ENCODE results near the gene IL1R1. TPM values are rescaled to one million over a fixed set of nuclear protein-coding genes. Genes with fewer than 3 reads are reported as not detected.

IL1R1 gene
- 1.1 TPM for polyA plus RNA-seq (2013, experiment 1 of 4)
- 0.59 TPM for polyA plus RNA-seq (2013, experiment 2 of 4)
- 1.2 TPM for polyA plus RNA-seq (2013, experiment 3 of 4)
- 1.3 TPM for polyA plus RNA-seq (2013, experiment 4 of 4)

- Histone ChIP-seq H3K27me3 (ENCODE audit: control insufficient read depth, insufficient read depth, low read length, poor library complexity, severe bottlenecking) (peaks cover 32% of the 10 kb centered on the region), H3K4me3 (ENCODE audit: insufficient read depth, low read depth, low read length) (peak within 1 kb of the TSS; percentile 44), H3K9me3 (ENCODE audit: control insufficient read depth, low read length) (no peaks in the 10 kb centered on the region), H3K4me1 (ENCODE audit: control insufficient read depth, insufficient read depth, low read length) (no peaks in the 10 kb centered on the region), H3K27ac (ENCODE audit: insufficient read depth, low read depth, low read length, poor library complexity, severe bottlenecking) (no peak within 1 kb of the TSS), H3K36me3 (ENCODE audit: control insufficient read depth, insufficient read depth, low read length) (no peaks in the 10 kb centered on the region)
- 7 to 9% methylated on average over 64 to 65 of the region's 65 CpGs for WGBS, 2 experiments
These were observed at the start of gene IL1R1 for GRCh38 chr2:102141970-102142828. TSS of gene IL1R1 (plus strand) at chr2:102142746. CDS start at chr2:102157725, 14,979 bp downstream.

- WGBS, 2 experiments = 88 to 90% methylated on average over 13 of the region's 13 CpGs
- Histone ChIP-seq H3K27ac (ENCODE audit: insufficient read depth, low read depth, low read length, poor library complexity, severe bottlenecking) (no peak overlapping the region), H3K4me1 (ENCODE audit: control insufficient read depth, insufficient read depth, low read length) (peaks cover 4% of the 10 kb centered on the region), H3K27me3 (ENCODE audit: control insufficient read depth, insufficient read depth, low read length, poor library complexity, severe bottlenecking) (no peaks in the 10 kb centered on the region), H3K9me3 (ENCODE audit: control insufficient read depth, low read length) (no peaks in the 10 kb centered on the region), H3K4me3 (ENCODE audit: insufficient read depth, low read depth, low read length) (no peak overlapping the region), H3K36me3 (ENCODE audit: control insufficient read depth, insufficient read depth, low read length) (no peaks in the 10 kb centered on the region)
These were observed 48.9 kb upstream of the IL1R1 start for GRCh38 chr2:102093662-102094061.

GRCh38 chr2:102094917-102095316 is 47.6 kb upstream of the IL1R1 start:
- 89 to 92% methylated on average over 4 of the region's 4 CpGs for WGBS, 2 experiments
- no peak overlapping the region for H3K27ac ChIP-seq (ENCODE audit: insufficient read depth, low read depth, low read length, poor library complexity, severe bottlenecking)

GRCh38 chr2:102096103-102096502 is 46.4 kb upstream of the IL1R1 start:
- Histone ChIP-seq H3K27me3 (ENCODE audit: control insufficient read depth, insufficient read depth, low read length, poor library complexity, severe bottlenecking) (no peaks in the 10 kb centered on the region), H3K4me3 (ENCODE audit: insufficient read depth, low read depth, low read length) (no peak overlapping the region), H3K36me3 (ENCODE audit: control insufficient read depth, insufficient read depth, low read length) (no peaks in the 10 kb centered on the region), H3K9me3 (ENCODE audit: control insufficient read depth, low read length) (no peaks in the 10 kb centered on the region), H3K4me1 (ENCODE audit: control insufficient read depth, insufficient read depth, low read length) (peaks cover 4% of the 10 kb centered on the region), H3K27ac (ENCODE audit: insufficient read depth, low read depth, low read length, poor library complexity, severe bottlenecking) (no peak overlapping the region)
- 97% methylated on average over 5 of the region's 5 CpGs for whole genome bisulfite sequencing, 2 experiments

More at GRCh38 chr2:102094917-102095316, 47.6 kb upstream of the IL1R1 start:
- Histone ChIP-seq H3K36me3 (ENCODE audit: control insufficient read depth, insufficient read depth, low read length) (no peaks in the 10 kb centered on the region), H3K27me3 (ENCODE audit: control insufficient read depth, insufficient read depth, low read length, poor library complexity, severe bottlenecking) (no peaks in the 10 kb centered on the region), H3K4me3 (ENCODE audit: insufficient read depth, low read depth, low read length) (no peak overlapping the region), H3K4me1 (ENCODE audit: control insufficient read depth, insufficient read depth, low read length) (peaks cover 4% of the 10 kb centered on the region), H3K9me3 (ENCODE audit: control insufficient read depth, low read length) (no peaks in the 10 kb centered on the region)

- no peak overlapping the region for H3K4me3 ChIP-seq (ENCODE audit: insufficient read depth, low read depth, low read length)
- H3K9me3 ChIP-seq (ENCODE audit: control insufficient read depth, low read length) = no peaks in the 10 kb centered on the region
- 95 to 98% methylated on average over 4 of the region's 4 CpGs for WGBS, 2 experiments
- no peaks in the 10 kb centered on the region for H3K36me3 ChIP-seq (ENCODE audit: control insufficient read depth, insufficient read depth, low read length)
- no peak overlapping the region for H3K27ac ChIP-seq (ENCODE audit: insufficient read depth, low read depth, low read length, poor library complexity, severe bottlenecking)
- no peaks in the 10 kb centered on the region for H3K27me3 ChIP-seq (ENCODE audit: control insufficient read depth, insufficient read depth, low read length, poor library complexity, severe bottlenecking)
- no peaks in the 10 kb centered on the region for H3K4me1 ChIP-seq (ENCODE audit: control insufficient read depth, insufficient read depth, low read length)
These were observed 43.8 kb upstream of the IL1R1 start for GRCh38 chr2:102098756-102099155.

GRCh38 chr2:102099536-102100298 is 42.8 kb upstream of the IL1R1 start:
- Histone ChIP-seq H3K27me3 (ENCODE audit: control insufficient read depth, insufficient read depth, low read length, poor library complexity, severe bottlenecking) (no peaks in the 10 kb centered on the region), H3K27ac (ENCODE audit: insufficient read depth, low read depth, low read length, poor library complexity, severe bottlenecking) (no peak overlapping the region), H3K4me1 (ENCODE audit: control insufficient read depth, insufficient read depth, low read length) (no peaks in the 10 kb centered on the region), H3K4me3 (ENCODE audit: insufficient read depth, low read depth, low read length) (no peak overlapping the region), H3K9me3 (ENCODE audit: control insufficient read depth, low read length) (no peaks in the 10 kb centered on the region), H3K36me3 (ENCODE audit: control insufficient read depth, insufficient read depth, low read length) (no peaks in the 10 kb centered on the region)
- 89 to 91% methylated on average over 7 of the region's 7 CpGs for WGBS, 2 experiments

- H3K27me3 ChIP-seq (ENCODE audit: control insufficient read depth, insufficient read depth, low read length, poor library complexity, severe bottlenecking) = no peaks in the 10 kb centered on the region
- H3K4me1 ChIP-seq (ENCODE audit: control insufficient read depth, insufficient read depth, low read length) = no peaks in the 10 kb centered on the region
- no peaks in the 10 kb centered on the region for H3K36me3 ChIP-seq (ENCODE audit: control insufficient read depth, insufficient read depth, low read length)
- no peak overlapping the region for H3K27ac ChIP-seq (ENCODE audit: insufficient read depth, low read depth, low read length, poor library complexity, severe bottlenecking)
- no peaks in the 10 kb centered on the region for H3K9me3 ChIP-seq (ENCODE audit: control insufficient read depth, low read length)
- WGBS, 2 experiments = 83 to 86% methylated on average over 5 of the region's 5 CpGs
- no peak overlapping the region for H3K4me3 ChIP-seq (ENCODE audit: insufficient read depth, low read depth, low read length)
These were observed 42.0 kb upstream of the IL1R1 start for GRCh38 chr2:102100371-102101096.

- WGBS, 2 experiments = 94 to 95% methylated on average over 5 of the region's 5 CpGs
- H3K4me3 ChIP-seq (ENCODE audit: insufficient read depth, low read depth, low read length) = no peak overlapping the region
- H3K27me3 ChIP-seq (ENCODE audit: control insufficient read depth, insufficient read depth, low read length, poor library complexity, severe bottlenecking) = no peaks in the 10 kb centered on the region
- H3K27ac ChIP-seq (ENCODE audit: insufficient read depth, low read depth, low read length, poor library complexity, severe bottlenecking) = no peak overlapping the region
- H3K36me3 ChIP-seq (ENCODE audit: control insufficient read depth, insufficient read depth, low read length) = no peaks in the 10 kb centered on the region
- no peaks in the 10 kb centered on the region for H3K9me3 ChIP-seq (ENCODE audit: control insufficient read depth, low read length)
- H3K4me1 ChIP-seq (ENCODE audit: control insufficient read depth, insufficient read depth, low read length) = no peaks in the 10 kb centered on the region
These were observed 41.3 kb upstream of the IL1R1 start for GRCh38 chr2:102101097-102101848.

GRCh38 chr2:102101849-102102635 is 40.5 kb upstream of the IL1R1 start:
- Histone ChIP-seq H3K9me3 (ENCODE audit: control insufficient read depth, low read length) (no peaks in the 10 kb centered on the region), H3K27ac (ENCODE audit: insufficient read depth, low read depth, low read length, poor library complexity, severe bottlenecking) (no peak overlapping the region), H3K4me3 (ENCODE audit: insufficient read depth, low read depth, low read length) (no peak overlapping the region), H3K4me1 (ENCODE audit: control insufficient read depth, insufficient read depth, low read length) (no peaks in the 10 kb centered on the region), H3K27me3 (ENCODE audit: control insufficient read depth, insufficient read depth, low read length, poor library complexity, severe bottlenecking) (no peaks in the 10 kb centered on the region), H3K36me3 (ENCODE audit: control insufficient read depth, insufficient read depth, low read length) (no peaks in the 10 kb centered on the region)
- 98% methylated on average over 4 of the region's 4 CpGs for WGBS, 2 experiments

Measured in ectodermal cell (in vitro differentiated cells).